Measurements from ENCODE around the gene TBC1D22A.

TBC1D22A gene

GRCh38 chr22:47065756-47066615, 303.5 kb downstream of the TBC1D22A start:
- DNase-seq = no peak

- no peak for DNase-seq
These were observed 304.1 kb downstream of the TBC1D22A start for GRCh38 chr22:47066616-47066905.

DNA sequence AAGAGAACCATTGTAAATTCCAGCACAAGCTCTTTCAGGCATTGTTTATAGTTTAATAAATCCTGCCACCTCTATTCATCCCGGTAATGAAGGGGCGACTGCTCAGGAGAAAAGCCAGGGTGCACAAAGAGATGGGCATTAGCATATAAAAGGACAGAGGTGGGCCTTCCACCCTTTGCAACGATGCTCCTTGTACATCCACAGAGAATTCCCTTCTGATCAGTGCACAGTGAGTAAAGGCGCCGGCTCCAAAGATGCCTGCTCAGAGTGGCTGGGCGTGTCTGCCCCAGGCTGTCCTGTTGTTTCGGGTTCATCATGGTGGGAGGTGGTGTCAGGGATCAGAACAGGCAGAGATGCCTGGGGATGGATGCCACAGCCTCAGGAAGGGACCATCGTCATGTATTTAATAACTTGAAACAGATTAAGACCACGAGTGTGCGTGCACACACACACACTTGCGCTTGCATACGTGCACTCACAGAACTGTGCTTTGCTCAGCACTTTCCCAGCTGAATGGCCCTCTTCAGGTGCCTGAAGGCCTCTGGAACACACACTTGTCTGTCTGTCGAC, 305.0 kb downstream of the TBC1D22A start:
- DNase-seq = no peak

GRCh38 chr22:47067911-47068625, 305.6 kb downstream of the TBC1D22A start:
- DNase-seq = no peak

GRCh38 chr22:47068626-47068996, 306.2 kb downstream of the TBC1D22A start:
- no peak for DNase-seq

- no peak for DNase-seq
These were observed 306.8 kb downstream of the TBC1D22A start for GRCh38 chr22:47069270-47069669.

GRCh38 chr22:47071078-47071806, 308.8 kb downstream of the TBC1D22A start:
- no peak for DNase-seq

DNA sequence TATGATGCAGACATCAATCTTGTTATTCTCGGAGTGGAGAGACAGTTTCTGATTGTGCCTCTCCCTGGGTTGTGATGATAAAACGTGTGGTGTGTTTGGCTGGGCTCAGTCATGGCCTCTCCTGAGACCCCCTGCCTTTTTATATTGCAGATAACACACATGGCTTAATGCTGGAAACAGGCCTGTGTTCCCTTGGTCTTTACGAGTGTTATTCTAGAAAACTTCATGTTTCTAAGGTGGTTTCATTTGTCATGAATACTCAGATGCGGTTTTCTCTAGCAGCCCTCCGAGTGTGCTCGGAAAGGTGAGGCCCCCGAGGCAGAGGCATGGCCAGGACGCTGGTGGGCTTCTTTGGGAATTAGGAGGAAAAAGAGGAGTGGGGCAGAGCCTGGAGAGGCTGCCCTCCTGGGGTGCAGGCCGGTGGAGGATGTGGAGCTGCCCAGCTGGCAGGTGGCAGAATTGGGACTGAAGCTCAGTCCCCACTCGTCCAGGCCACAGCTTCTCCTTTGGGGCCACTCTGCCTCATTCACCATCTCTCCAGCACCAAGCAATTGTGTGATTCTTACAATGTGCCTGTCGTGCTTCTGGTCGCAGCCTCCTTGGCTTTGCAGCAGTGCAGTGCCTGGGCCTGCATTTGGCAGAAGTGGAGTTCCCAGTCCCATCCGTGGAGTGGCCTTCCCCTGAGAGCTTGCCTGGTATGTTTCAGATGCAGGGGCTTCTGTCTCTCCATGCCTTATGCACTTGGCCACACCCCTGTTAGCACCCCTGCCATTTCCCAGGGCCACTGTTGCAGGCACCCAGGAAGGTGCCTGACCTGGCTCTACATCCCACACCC, 309.6 kb downstream of the TBC1D22A start:
- DNase-seq = no peak

DNA sequence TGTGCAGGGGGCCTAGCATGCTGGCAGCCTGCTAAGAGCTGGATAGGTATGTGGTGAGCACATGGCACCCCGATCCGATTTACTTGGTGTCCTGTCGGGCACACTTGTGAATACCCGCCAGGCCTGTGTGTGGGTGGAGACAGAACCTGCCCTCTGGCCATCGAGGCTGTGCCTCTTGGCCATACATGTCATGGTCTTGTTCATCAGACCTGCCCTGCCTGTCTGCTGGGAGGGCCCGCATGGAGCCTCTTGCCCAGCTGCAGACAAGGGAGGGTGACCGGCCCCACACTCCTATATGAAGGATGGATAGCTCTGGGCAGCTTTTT, 310.2 kb downstream of the TBC1D22A start:
- DNase-seq = no peak

DNA sequence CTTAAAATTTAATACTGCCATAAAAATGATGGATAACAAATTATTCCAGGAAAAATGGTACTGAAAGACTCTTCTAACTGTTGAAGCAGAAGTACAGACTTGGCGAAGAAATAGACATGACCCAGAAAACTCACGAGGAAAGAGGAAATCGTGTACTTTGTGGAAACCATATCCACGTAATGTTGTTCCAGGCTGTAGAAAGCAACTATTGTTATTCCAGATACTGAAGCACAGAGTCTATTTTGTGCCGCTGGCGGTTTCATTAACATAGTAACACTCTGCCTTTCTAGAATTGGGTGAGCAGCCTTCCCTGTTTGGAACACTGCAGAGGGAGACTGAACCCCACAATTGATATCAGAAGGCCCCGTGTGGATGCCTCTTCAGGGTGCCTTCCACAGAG, 310.6 kb downstream of the TBC1D22A start:
- DNase-seq = no peak

DNA sequence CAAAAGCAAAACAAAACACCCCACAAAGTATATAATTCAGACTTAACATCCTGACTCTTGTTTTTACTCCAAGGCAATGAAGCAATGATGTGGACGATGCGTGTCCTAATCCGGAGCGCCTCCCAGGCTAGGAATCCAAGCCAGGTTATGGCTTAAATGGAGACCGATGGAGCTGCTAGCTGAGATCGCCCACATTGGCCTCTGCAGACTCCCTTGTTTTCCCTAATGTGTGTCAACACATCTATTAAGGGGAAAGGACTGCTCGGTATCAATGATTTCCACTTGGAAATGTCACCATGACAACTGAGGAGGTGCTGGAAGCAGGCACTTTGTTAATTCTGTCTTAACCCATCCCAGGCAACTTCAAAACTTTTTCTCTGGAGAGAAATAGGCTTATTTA, 311.7 kb downstream of the TBC1D22A start:
- DNase-seq = no peak

DNA sequence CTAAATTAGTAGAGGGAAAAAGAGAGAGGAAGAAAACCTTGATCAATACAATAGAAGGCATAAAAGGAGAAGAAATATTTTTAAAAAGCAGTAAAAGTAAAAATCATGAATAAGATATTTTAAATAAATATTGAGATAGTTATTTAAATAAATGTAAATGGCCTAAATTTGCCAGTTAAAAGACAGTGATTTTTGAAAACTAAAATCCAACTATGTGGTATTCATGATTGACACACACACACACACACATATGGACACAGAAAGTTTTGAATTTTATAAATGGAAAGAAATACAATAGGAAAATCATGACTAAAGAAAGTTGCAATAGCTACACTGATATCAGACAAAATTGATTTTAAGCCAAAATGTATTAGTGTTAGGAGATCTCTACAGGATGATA, 313.1 kb downstream of the TBC1D22A start:
- no peak for DNase-seq

GRCh38 chr22:47076758-47077157, 314.3 kb downstream of the TBC1D22A start:
- no peak for DNase-seq

DNA sequence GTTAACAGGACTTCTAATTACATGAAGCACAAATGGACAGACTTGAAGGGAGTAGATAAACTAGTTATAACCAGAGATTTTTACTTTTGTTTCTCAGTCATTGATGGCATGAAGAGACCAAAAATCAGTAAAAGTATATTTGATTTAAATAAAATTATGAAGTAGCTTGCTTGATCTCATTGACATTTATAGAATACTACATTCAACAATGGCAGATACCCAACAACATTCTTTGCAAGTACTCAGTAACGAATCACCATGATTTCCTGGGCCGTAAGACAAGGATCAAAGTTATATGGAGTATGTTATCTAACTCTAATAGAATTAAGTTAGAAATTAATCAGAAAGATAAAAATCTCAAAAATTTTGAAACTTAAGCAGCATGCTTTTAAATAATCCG, 317.6 kb downstream of the TBC1D22A start:
- no peak for DNase-seq

- DNase-seq = no peak
These were observed 320.1 kb downstream of the TBC1D22A start for GRCh38 chr22:47082505-47082904.

- DNase-seq = no peak
These were observed 321.0 kb downstream of the TBC1D22A start for GRCh38 chr22:47083379-47083986.

DNA sequence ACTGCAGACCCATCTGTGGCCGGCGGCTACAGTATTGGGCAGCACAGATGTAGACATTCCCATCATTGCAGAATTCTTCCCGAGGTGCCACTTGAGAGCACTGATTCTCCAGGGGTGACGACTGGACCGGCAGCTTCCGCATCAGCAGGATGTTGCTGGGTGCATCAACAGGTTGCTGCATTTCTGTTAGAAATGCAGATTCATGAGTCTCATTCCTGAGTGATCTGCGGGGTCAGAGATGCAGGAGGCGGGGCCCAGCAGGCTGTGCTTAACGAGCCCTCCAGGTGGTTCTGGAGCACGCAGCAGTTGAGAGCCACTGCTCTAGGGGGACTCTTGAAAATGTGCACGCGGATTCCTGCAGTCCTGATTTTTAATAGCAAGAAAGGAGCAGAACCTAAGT, 321.8 kb downstream of the TBC1D22A start:
- no peak for DNase-seq

DNA sequence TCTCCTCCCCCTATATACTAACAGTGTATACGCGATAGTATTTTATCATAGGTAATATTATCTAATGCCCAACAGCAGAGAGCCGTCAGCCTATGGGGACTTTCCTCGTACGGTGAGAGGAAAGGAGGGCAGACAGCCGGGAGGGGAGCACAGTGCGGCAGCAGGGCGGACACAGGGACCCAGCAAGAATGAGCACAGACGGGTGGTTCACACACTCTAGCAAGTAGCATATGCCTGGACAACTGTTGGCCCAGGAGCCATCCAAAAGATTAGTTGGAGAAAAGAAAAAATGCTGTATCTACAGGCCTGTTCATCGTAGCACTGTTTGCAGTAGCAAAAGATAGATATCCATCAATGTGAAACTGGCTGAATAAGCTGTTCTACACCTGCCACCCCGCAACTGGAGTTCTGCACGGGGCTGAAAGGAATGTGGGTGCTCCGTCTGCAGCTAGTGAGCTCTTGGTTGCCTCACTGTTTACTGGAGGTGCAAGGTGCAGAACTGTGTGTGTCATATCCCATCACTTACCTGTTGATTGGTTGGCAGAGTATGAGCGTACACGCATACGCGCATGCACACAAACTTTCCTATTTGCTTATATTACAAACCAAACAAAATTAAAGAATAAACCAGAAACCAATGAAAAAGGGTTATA, 324.3 kb downstream of the TBC1D22A start:
- DNase-seq = no peak

DNA sequence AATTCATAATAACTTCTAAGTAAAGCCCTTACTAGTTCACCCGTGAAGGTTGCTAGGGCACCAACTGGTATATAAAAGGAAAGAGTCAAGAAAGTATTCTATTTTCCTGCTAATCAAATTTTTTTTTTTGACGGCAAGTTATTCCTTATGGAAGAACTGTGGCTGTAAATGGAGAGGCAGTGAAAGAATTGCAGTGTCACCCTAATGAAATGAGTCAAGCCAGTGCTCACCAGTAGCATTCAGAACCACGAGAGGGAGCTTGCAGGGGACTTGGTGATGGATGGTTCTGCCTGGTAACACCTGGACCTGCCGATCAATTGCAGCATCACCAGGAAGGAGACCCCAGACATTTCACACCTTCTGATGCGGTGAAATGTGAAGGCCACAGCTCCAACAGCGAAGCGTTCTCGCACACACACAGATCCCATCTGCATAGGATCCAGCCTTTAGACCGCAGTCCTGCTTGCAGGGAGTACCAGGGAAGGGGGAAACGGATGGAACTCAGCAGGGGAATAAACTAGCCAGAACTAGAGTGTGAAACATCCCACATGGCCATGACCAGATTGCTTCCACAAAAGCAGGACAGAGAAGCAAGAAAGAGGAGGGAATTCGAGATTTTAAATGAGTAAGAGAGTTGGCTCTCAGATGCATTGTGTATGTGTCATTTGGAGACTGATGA, 326.2 kb downstream of the TBC1D22A start:
- DNase-seq = no peak

DNA sequence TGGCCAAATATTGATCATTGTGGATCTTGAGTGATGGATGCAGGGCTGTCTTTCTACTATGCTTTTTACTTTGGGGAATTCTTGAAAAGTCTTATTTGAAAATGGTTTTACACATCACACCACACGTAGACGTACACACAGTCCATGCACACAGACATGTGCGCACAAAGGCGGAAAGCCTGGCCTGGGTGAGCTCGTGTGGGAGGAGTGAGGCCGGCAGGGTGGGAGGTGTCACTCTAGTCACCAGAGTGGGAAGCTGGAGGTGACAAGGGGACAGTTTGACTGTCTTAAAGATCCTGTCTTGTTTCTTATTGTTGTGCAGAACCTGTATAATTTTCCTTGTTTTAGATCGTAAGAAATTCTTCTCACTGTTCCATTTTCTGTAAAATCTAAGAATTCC, 326.9 kb downstream of the TBC1D22A start:
- DNase-seq = no peak

DNA sequence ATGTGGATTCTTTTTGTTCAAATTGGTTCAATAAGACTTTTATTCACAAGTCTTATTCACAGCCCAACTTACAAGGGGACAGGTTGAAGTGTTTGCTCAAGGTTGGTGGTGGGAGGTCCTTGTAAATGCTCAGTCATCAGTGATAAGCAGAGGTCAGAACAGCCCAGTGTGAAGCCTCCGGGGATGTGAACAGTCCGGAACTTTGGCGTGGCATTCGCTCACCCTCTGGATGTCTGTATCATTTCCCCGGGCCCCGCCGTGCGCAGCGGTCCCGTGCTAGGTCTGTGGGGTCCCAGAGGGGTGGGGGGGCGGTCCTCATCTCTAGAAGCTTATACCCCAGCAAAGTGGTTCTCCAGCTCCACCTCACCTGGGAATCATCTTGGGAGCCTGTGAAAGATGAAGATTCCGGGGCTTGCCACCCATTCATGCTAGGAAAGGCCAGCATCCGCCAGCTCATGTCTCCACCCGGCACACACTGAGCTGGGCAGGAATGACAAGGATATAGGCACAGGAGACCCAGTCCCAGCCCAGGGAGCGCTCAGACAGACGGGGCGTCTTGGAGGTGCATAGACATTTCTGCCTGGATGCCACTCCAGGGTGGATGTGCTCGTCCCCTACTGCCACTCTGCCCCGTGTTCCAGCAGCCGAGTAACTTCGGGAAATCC, 327.5 kb downstream of the TBC1D22A start:
- no peak for DNase-seq
